HCEC 1CT (cell line): Measurements from ENCODE around the gene EXOC7.

Source experiments
- DNase-seq: peaks from one replicate; pipeline ENCODE4 v3.0.0-alpha.2; 2017

EXOC7 gene

DNA sequence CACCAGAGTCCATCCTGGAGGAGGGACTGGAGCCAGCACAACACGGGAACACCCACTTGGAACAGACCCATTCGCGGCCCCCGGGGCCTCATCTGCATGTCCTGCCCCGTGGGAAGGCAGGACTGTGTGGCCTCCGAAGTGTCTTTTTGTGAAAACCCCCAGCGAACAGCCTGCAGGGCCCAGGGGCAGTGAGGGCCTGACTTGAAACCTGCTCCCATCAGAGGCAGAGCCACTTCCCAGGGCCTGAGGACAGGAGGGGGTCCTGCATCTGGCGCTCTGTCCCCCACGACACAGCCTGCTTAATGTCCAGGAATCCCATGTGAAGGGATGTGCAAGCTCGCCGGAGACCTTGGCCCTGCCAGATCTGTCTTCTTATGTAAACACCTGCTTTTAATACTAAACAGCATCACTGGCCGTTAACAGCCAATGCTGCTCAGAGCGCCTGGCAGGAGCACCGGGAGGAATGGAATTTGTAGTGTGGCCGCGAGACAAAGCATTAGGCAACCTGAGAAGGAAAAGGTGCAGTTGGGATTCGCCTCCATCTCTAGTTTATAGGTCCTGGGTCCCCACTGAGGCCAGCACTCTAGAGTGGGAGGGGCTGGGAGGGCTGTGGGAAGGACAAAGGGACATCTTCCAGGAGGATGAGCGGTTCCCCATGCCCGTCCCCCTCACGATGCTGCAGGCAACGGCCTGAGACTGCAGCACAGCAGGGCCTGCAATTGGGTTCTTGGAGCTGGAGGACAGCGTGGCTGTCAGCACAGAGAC lies 66.9 kb downstream of the EXOC7 start:
- no peak for DNase-seq

DNA sequence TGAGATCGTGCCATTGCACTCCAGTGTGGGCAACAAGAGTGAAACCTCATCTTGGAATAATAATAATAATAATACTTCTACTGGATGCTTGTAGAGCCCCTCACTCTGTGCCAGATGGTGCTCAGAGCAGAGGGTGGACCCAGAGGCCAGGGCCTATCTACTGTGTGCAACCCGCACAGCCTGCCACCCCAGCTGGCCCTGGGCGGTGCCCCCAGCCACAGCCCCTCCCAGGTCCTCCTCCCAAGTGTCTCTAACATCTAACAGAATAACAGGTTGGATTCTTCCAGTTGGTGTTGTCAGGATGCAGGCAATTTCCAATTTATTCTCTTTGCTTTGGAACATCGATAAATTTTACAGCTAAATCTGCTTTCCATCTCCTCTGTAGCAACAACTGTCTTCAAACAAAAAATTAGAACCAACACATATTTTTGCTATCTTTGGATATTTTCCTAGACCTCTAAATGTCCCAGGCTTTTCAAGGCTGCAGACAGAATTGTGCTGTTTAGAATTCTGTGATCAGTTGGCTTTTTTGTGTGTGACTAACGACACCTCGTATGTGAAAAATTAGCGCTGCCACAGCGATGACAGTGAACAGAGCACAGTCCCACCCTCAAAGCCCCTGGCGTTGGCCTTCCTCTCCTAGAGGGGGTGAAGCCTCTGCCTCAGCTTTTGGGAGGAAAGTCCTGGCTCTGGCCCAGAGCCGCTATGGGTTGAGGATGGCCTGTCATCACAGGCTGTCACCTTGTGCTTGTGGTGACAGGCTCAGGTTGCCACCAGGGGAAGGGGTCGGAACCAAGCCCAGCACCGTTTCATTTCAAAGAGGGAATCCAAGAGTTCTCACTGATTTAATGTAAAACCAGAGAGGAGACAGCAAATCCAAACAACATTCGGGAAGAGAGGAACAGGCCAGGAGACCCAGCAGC lies 68.9 kb downstream of the EXOC7 start:
- DNase-seq: no peak

DNA sequence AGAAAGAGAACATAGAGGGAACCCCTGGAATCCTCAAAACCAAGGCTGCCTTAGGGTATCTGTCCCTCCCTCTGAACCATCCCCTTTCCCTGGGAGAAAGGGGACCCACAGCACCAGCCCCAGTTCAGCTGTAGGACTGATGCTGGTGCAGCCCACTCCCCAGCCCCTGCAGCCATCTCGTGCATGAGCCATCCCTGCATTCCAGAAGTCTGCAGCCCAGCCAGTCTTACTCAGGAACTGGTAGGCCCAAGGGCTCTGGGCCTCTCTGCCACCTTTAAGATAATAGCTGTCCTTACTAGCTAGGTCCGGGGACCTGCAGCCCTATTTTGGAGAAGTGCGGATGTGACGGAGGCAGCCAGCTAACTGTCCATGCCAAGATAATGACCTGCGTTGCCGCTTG lies 70.4 kb downstream of the EXOC7 start:
- DNase-seq: no peak

DNA sequence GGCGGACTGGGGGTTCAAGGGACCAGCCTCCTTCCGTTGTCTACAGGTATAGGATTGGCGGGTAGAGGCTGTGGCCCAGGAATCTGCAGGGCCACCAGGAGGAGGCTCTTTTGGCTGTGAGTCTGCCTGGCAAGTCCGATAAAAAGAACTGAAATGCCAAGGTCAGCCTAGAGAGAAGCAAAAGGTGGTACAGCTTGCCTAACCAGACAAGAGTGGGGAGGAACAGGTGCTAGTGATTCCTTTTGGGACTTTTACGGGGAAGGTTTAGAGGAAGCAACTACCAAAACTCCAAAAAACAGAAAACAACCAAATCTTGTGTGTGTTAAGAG lies 70.8 kb downstream of the EXOC7 start:
- DNase-seq: no peak

DNA sequence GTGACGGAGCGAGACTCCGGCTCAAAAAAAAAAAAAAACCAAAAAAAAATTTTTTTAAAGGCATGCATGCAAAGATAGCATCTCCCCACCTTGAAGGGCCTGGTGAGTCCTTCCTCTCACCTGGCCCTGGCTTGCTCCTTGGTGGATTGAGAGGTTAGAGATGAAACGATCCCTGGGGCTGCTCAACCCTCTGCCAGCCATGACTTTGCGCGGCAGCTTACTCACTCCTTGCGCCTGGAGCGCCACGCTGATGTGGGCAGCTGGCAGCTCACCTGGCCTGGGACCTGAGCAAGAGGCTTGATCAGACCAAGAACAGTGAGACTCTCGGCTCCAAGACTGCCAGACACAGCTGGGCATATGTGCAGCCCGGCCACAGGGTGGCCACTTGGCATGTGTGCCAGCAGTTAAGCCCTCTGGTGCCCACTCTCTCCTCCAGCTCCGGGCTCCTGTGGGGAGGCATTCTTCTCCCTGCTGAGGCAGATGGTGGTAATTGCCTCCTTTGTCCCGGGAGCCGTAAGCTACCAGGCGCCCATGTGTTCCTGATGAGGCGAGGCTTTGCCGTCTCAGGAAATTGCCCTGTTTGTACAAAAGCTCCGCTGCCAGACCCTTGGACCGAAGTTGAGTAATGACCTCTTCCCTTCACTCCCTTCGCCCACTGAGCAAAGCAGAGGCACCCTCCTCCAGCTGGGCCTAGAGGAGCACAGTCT lies 71.4 kb downstream of the EXOC7 start:
- no peak for DNase-seq
